Pancreas (tissue), 10 donors: Measurements from ENCODE around the gene BCL2L15. TPM values are rescaled to one million over a fixed set of nuclear protein-coding genes. Genes with fewer than 3 reads are reported as not detected.

ENCODE experiments used
- ATAC-seq, 4 donors: fragments of 200-7000 bp; cut with Tn5 transposase; one replicate each; pipeline versions ENCODE4 v1.8.0 to v1.9.1; 2020; ENCODE audit warnings: mild to moderate bottlenecking in 4 of 4, moderate library complexity in 4 of 4
- DNase-seq, 6 donors: peaks; one replicate each; pipeline ENCODE4 v3.0.0-alpha.2; 2020
- FAIRE-seq: peaks from 2 replicates; lab custom pipeline; 2012; peaks lifted over from hg19 to GRCh38; lab: Jason Lieb, UNC
- H3K27ac ChIP-seq, 4 donors: fragments of 200-600 bp; sonication (generic); 1 replicate in 3 of 4; 2 replicates in 1 of 4; pipeline versions ENCODE4 v1.5.0 to v1.8.0; 2020
- H3K27me3 ChIP-seq, 4 donors: fragments of 200-600 bp; one replicate each; pipeline ENCODE4 v1.8.0; 2021
- H3K36me3 ChIP-seq, 3 donors: fragments of 200-600 bp; sonication (generic) in 1 of 3; one replicate each; pipeline versions ENCODE4 v1.5.0 to v1.8.0; 2020 to 2021
- H3K4me1 ChIP-seq, 3 donors: fragments of 200-600 bp; one replicate each; pipeline ENCODE4 v1.8.0; 2021
- H3K4me3 ChIP-seq, 4 donors: fragments of 200-600 bp; sonication (generic) in 2 of 4; one replicate each; pipeline versions ENCODE4 v1.5.0 to v1.8.0; 2020 to 2021
- H3K9me3 ChIP-seq, 4 donors: fragments of 200-600 bp; one replicate each; pipeline ENCODE4 v1.8.0; 2021
- WGBS, 2 donors: extraction: QIAGEN DNeasy Blood & Tissue Kit; methylation state at CpG; one replicate each; pipeline ENCODE4 v1.1.7; 2013; 5-methylcytosine and 5-hydroxymethylcytosine counted together
- intact Hi-C, 3 donors: fragments of 100-400 bp; cut with DNase I; formaldehyde crosslinking; loops; one replicate each; pipeline versions ENCODE4 v1.11.1 to v1.14.2; 2022
- polyA plus RNA-seq, 2 donors: library from polyadenylated mRNA; stranded (reverse); fragments of 200-250 nt; gene quantifications; one replicate each; pipeline ENCODE4 v1.2.3, GENCODE V29; 2013
- total RNA-seq, 6 donors: library from RNA; stranded (reverse); fragmentation: NEBNext Ultra II Directional in 4 of 6; extraction: Animal tissue kit (Norgen Biotek cat#: 25700) in 4 of 6; gene quantifications; one replicate each; pipeline versions ENCODE4 v1.2.1 to v1.2.4, GENCODE V29; 2021 to 2023
- TF ChIP-seq, protein P1 (sequence below), 4 donors: fragments of 200-600 bp; sonication (generic) in 3 of 4; IDR thresholded peaks; one replicate each; pipeline versions ENCODE4 v1.5.0 to v1.8.0; 2021; ENCODE audit warnings: antibody characterized with exemption in 4 of 4
- donor health status: healthy with polysubstance abuse.
- donor health status: DM: no; HTN: no; CAD: no; lungs with moderate emphysema.
- donor health status: DM: no; HTN: no; CAD: no.
- donor health status: control.
- donor health status: control.
- donor health status: Bipolar disorder and iron deficiency.
- donor health status: DM: yes; HTN: yes; CAD: no.
- donor health status: DM: no; HTN: no; CAD: no.
- donor health status: DM: no; HTN: no; CAD: no.
- donor health status: DM: yes; HTN: yes; CAD: no.

BCL2L15 gene
- total RNA-seq, result 10 to 100 TPM; 13.9 to 25.8 (median 16.2) TPM
- 10 to 100 TPM in 1 of 2 donors, 1 to 10 TPM in 1; 4.9 to 13.6 TPM for polyA plus RNA-seq

GRCh38 chr1:113887402-113888175 is at the start of gene BCL2L15:
BCL2L15 (minus strand) TSS chr1:113887581; CDS start chr1:113887375, 206 bp downstream.
- 26 to 33% methylated on average over 6 of the region's 6 CpGs for WGBS, 2 donors
- ATAC-seq (peak; percentile 76 to 87 (median 85)), DNase-seq (peak in 3 of 6 donors; percentile 34 to 49 (median 44)), FAIRE-seq (no peak)
- Histone ChIP-seq H3K4me1 (peaks cover 9 to 11% (median 9%) of the 10 kb centered on the region in 3 donors), H3K27ac (peak within 1 kb of the TSS; percentile 58 to 90 (median 84)), H3K9me3 (no peaks in the 10 kb centered on the region), H3K27me3 (no peaks in the 10 kb centered on the region), H3K4me3 (peak within 1 kb of the TSS; percentile 5 to 38 (median 20)), H3K36me3 (no peaks in the 10 kb centered on the region)
- intact Hi-C loops, result no loop called here
- TF ChIP-seq, protein P1, sequence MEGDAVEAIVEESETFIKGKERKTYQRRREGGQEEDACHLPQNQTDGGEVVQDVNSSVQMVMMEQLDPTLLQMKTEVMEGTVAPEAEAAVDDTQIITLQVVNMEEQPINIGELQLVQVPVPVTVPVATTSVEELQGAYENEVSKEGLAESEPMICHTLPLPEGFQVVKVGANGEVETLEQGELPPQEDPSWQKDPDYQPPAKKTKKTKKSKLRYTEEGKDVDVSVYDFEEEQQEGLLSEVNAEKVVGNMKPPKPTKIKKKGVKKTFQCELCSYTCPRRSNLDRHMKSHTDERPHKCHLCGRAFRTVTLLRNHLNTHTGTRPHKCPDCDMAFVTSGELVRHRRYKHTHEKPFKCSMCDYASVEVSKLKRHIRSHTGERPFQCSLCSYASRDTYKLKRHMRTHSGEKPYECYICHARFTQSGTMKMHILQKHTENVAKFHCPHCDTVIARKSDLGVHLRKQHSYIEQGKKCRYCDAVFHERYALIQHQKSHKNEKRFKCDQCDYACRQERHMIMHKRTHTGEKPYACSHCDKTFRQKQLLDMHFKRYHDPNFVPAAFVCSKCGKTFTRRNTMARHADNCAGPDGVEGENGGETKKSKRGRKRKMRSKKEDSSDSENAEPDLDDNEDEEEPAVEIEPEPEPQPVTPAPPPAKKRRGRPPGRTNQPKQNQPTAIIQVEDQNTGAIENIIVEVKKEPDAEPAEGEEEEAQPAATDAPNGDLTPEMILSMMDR (IDR thresholded peaks at IDR 0.05), result no peak

GRCh38 chr1:113937146-113937545 is 49.8 kb upstream of the BCL2L15 start:
- no peak for ATAC-seq
- Histone ChIP-seq H3K4me3 (no peak overlapping the region), H3K27ac (no peak overlapping the region), H3K36me3 (peaks cover 0 to 3% (median 0%) of the 10 kb centered on the region in 3 donors), H3K4me1 (peaks cover 20 to 32% (median 24%) of the 10 kb centered on the region in 3 donors), H3K9me3 (no peaks in the 10 kb centered on the region), H3K27me3 (no peaks in the 10 kb centered on the region)
- no peak for DNase-seq
- intact Hi-C loops, result no loop called here
- no peak for FAIRE-seq
- TF ChIP-seq, protein P1 (IDR thresholded peaks at IDR 0.05), result no peak
- WGBS, 2 donors, result 79 to 89% methylated on average over 1 of the region's 1 CpG

DNA sequence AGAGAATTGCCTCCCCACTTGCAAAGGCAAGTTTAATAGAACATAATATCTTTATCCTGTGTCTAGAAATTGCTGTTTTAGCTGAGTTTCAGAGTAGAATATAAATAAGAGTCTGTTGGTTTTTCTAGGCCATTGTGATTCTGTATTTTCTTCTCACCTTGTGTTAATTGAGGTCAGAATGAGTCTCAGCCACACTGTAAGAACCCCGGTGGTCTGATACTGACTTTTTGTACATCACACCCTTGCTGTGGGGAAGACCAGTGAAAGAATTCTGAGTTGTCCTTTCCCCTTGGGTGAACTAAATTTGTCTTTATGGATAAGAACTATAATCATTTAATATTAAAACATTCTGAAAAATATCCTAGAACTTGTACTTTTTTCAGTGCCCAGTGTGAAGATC is 48.6 kb upstream of the BCL2L15 start:
- intact Hi-C loops, result no loop called here
- Histone ChIP-seq H3K27me3 (no peaks in the 10 kb centered on the region), H3K4me1 (peaks cover 26 to 44% (median 36%) of the 10 kb centered on the region in 3 donors), H3K27ac (no peak overlapping the region), H3K9me3 (no peaks in the 10 kb centered on the region), H3K36me3 (no peaks in the 10 kb centered on the region), H3K4me3 (no peak overlapping the region)
- DNase-seq, result no peak
- ATAC-seq, result no peak
- TF ChIP-seq, protein P1 (IDR thresholded peaks at IDR 0.05), result no peak
- WGBS, 2 donors, result 82 to 89% methylated on average over 1 of the region's 1 CpG
- no peak for FAIRE-seq

DNA sequence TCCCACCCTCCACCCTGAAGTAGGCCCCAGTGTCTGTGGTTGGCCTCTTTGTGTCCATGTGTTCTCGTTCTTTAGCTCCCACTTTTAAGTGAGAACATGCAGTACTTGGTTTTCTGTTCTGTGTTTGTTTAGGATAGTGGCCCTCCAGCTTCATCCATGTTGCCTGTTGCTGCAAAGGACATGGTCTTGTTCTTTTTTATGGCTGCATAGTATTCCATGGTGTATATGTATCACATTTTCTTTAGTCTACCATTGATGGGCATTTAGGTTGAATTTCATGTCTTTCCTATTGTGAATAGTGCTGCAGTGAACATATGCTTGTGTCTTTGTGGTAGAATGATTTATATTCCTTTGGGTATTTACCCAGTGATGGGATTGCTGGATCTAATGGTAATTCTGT is 47.8 kb upstream of the BCL2L15 start:
- TF ChIP-seq, protein P1 (IDR thresholded peaks at IDR 0.05), result no peak
- Histone ChIP-seq H3K9me3 (no peaks in the 10 kb centered on the region), H3K4me1 (peaks cover 26 to 48% (median 39%) of the 10 kb centered on the region in 3 donors), H3K4me3 (no peak overlapping the region), H3K36me3 (no peaks in the 10 kb centered on the region), H3K27me3 (no peaks in the 10 kb centered on the region), H3K27ac (no peak overlapping the region)
- ATAC-seq, result no peak
- intact Hi-C loops, result no loop called here
- FAIRE-seq, result no peak
- WGBS, 2 donors, result 88 to 98% methylated on average over 1 of the region's 1 CpG
- DNase-seq, result no peak
